TTC549 (cell line): Measurements from ENCODE around the gene SOCS6.

Source experiments
- FAIRE-seq: peaks from 2 replicates; lab custom pipeline; 2012; peaks lifted over from hg19 to GRCh38; lab: Jason Lieb, UNC

SOCS6 gene

DNA sequence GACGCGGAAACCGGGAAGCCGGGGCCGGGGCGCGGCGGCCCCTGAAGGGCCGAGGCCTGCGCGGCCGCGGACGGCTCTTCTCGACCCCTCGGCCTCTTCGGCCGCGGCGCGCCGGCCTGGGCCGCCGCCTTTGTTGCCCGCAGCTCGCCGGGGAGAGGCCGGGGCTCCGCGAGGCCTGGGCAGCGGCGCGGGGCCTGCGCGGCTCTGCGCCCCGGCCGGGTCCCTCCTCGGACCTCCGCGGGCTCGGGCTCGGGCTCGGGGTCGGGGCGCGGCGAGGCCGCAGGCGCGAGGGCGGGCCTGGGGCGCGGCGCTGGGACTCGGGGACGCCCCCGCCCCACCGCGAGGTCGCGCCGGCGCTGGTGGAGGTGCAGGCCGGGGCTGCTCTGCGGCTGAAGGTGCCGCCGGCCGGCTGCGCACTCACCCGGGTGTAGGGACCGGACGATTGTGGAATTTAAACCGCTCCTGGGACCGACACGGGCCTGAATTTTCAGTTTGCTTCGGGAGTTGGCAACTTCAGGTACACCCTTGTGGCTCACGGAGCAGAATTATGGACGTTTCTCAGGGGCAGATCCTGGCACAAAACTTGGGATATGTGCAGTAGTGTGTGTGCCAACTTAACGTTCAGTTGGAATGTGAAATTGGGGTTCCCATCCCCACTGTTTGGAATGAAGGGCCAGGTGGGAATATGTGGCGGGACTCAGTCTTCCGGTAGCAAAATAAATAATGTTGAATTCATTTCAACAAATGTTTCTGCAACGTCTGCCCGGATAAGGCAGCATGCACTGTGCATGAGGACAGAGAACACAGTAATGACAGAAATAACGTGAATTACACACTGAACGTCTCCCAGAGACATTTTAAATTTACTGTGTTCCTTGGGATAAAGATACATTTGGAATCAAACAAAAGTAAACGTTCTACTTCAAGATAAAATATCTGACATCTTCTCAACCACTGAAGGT lies 787 bp downstream of the SOCS6 start:
- FAIRE-seq = no peak

GRCh38 chr18:70290482-70291294 lies 1.8 kb downstream of the SOCS6 start:
- FAIRE-seq = no peak

- FAIRE-seq = no peak
These were observed 2.4 kb downstream of the SOCS6 start for GRCh38 chr18:70291295-70291574.

DNA sequence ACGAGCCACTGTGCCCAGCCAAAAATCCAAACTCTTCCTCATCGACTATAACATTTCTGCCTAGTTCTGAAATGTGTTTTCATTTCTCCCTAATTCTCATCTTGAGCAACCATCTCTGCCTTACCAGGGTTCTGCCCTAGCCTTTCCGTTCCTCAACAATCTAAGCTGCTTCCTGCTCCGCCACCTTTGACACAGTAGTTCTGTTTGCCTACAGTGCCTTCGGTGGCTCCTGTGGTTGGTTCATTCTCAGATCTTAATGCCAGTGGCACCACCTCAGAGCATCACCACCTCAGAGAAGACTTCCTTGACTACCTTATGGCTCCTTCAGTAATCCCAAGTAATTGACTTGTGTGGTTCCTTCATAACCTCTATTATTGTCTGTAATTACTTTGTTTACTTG lies 3.8 kb downstream of the SOCS6 start:
- no peak for FAIRE-seq

GRCh38 chr18:70293166-70293565 lies 4.3 kb downstream of the SOCS6 start:
- no peak for FAIRE-seq

DNA sequence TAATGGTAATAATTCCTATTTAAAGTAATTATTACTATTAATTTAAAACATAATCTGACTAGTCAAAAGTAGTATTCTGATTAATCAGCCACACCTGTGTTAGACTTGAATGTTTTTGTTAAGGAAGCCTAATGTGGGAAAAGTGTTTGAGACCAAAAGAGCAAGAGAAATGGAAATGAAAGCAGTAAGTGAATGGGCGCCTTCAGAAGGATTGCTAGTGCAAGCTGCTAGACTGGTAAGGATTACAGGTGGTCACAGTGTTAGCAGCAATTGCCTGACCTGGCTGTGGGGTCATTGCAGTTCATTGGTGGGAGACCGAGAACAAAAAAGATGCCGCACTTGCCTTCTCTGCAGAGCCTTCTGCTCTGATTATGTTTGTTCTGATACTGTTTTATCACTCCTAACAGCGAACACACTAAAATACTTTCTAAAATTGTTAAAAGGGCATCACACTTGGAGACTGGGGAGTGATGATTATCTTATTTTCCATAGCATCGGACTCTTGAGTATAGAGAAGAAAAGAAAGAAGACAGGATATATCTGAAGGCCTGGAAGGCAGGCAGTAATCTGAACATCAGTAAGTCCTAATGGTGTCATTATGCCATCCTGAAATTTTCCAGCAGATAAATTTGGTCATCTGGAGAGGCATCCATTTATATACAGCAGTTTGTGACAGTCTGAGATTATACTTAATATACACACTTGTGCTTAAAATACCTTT lies 5.8 kb downstream of the SOCS6 start:
- FAIRE-seq = no peak

GRCh38 chr18:70295192-70296188 lies 6.6 kb downstream of the SOCS6 start:
- FAIRE-seq = no peak

DNA sequence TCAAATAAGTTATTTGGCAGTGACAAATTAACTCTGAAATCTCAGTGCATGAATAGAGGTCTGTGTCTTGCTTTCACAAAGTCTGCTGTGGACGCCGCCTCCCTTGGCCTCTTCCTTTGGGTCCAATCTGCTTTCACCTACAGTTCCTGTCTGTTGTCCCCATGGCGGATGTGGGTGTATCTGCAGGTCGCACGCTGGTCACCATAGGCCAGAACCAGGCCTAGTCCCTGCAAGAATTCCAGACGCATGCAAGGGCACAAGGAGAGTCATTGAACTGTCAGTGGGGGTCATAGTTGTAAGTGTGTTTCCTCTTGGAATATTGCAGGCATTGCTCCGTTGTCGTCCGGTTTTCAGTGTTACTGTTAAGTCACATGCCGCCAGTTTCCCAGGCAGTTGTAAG lies 7.4 kb downstream of the SOCS6 start:
- no peak for FAIRE-seq

- FAIRE-seq = no peak
These were observed 7.9 kb downstream of the SOCS6 start for GRCh38 chr18:70296781-70297180.

- no peak for FAIRE-seq
These were observed 10.5 kb downstream of the SOCS6 start for GRCh38 chr18:70299393-70299792.

GRCh38 chr18:70301667-70302066 lies 12.8 kb downstream of the SOCS6 start:
- FAIRE-seq = no peak

DNA sequence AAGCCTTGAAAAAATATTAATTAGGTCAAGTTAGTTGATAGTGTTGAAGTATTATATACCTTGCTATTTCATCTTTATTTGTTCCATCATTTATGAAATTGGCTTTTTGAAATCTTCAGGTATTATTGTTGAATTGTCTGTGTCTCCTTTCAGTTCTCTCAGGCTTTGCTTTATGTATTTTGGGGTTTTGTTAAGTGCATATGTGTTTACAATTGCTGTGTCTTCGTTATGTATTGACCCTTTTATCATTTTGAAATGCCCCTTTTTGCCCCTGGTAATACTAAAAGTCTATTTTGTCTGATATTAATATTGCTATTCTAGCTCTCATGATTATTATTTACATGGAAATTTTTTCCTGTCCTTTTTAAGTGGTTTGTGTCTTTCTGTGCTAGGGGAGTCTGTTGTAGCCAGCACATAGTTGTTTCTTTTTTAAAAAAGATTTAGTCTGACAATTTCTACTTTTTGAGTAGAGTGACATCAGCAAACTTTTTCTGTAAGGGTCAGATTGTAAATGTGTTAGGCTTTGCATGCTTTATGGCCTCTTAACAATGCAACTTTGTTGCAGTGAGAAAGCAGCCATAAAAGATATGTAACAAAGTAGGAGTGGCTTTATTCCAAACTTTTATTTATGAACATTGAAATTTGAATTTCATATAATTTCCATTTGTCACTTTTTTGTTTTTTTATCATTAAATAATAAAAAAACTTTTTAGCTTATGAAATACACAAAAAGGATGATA lies 19.9 kb downstream of the SOCS6 start:
- FAIRE-seq = no peak

DNA sequence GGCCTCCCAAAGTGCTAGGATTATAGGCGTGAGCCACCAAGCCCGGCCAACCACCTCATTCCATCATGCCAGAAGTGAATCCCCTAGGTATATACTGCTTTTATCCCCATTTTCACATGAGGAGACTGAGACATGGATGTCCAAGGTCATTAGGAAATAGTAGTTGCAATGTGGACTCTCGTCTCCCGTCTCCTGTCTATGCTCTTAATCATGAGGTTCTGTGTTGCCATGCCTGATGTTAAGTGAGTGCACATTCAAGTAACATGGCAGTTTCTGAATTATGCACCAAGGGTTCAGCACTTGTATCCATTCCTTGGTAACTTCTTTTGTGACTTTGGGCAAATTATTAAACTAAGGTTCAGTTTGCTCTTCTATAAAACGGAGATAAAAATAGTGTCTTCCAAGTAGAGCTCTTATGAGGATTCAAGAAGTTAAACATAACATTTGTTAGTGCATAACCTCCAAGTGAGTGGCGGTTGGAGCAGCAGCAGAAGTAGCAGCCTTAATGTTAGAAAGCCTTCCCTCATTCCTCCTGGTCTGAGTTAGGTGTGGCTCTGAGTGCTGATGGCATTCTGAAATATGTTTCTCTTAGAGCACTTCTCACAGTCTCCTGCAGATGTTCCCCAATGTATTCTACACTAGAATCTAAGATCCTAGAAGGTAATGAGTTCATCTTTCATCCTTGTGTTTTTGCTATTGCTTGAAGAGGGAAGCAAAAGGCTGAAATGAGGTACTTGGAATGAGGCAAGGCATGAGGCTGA lies 21.9 kb downstream of the SOCS6 start:
- FAIRE-seq = no peak

- FAIRE-seq = no peak
These were observed 22.9 kb downstream of the SOCS6 start for GRCh38 chr18:70311726-70312125.

- no peak for FAIRE-seq
These were observed 24.8 kb downstream of the SOCS6 start for GRCh38 chr18:70313640-70314039.

DNA sequence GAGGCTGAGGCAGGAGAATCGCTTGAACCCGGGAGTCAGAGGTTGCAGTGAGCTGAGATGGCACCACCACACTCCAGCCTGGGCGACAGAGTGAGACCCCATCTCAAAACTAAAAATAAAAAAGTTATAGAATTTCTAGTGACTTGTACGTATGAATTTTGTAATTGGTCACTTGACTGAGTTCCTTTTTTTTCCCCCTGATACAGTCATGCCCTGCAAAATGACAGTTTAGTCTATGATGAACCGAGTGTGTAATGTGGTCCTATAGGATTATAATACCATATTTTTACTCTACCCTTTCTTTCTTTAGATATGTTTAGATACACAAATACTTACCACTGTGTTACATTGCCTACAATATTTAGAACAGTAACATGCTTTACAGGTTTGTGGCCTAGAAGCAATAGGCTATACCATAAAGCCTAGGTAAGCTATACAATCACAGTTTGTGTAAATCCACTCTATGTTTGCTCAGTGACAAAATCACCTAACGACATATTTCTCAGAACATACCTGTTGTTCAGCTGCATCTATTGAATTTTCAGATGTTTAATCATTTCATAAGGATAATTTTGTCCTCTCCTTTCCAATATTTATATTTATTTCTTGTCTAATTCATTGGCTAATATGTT lies 25.4 kb downstream of the SOCS6 start:
- no peak for FAIRE-seq

DNA sequence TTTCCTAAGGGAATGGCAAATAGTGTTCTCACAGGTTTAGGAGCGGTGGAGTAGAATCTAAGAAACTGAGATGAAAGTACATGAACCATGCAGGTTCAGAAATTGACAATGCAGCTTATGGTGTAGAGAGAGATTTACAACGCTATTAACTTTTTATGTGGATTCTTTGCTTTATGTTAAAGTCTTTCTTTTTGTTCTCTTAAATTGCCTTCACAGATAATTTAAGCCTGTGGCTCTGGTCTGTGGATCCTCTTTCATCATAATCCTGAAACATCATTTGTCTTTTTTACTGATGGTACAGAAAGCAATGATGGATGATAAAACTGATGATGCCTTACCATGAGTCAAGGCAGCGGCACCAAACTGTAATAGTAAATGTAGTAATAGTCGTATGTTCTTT lies 30.3 kb downstream of the SOCS6 start:
- FAIRE-seq = no peak

GRCh38 chr18:70321616-70322015 lies 32.8 kb downstream of the SOCS6 start:
- no peak for FAIRE-seq

DNA sequence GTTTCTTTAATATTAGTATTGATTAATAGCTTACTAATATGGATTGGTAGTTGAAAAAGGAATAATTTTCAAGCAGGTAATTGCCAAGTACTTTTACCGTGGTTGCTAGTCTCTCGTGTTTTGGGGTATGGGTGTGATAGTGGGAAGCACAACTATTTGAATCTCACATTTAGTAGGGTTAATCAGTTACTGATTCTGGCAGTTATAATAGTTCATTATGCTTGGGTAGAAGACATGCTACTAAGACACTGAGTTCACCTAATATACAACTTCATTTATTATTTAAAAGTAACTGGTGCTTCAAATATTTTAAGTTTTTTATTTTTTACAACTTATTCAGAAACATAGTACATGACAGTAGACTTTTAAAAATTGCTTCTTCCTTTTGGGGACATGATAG lies 33.5 kb downstream of the SOCS6 start:
- no peak for FAIRE-seq

DNA sequence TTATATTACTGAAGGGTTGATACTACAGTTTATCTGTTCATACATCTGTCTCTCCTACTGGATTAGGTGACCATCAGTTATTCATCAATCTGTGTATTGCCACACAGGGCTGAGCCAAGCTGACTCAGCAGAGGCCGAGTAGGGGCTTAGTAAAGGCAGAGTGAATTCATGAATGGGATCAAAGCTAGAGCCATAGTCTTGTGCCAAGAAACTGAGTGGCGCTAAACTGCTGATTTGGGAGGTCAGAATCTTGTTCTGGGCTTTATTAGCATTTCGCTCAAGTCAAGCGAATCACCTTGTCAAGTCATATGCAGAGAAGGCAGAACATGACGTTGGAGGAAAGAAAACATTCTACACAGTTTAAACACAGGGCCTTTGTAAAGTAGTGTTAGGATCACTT lies 34.1 kb downstream of the SOCS6 start:
- no peak for FAIRE-seq
